ENCODE measurements around the gene HOXA11.

HOXA11 gene

GRCh38 chr7:27192546-27193334 is 7.7 kb upstream of the HOXA11 start:
- DNase-seq: no peak

- DNase-seq: no peak
These were observed 7.0 kb upstream of the HOXA11 start for GRCh38 chr7:27191833-27192545.

- DNase-seq: no peak
These were observed 6.2 kb upstream of the HOXA11 start for GRCh38 chr7:27191161-27191731.

GRCh38 chr7:27189997-27190748 is 5.1 kb upstream of the HOXA11 start:
- no peak for DNase-seq

GRCh38 chr7:27189295-27189996 is 4.4 kb upstream of the HOXA11 start:
- DNase-seq: peak; percentile 2

- DNase-seq: peak; percentile 72
These were observed 3.6 kb upstream of the HOXA11 start for GRCh38 chr7:27188386-27189294.

- no peak for DNase-seq
These were observed 2.7 kb upstream of the HOXA11 start for GRCh38 chr7:27187475-27188385.

GRCh38 chr7:27186668-27187474 is 1.8 kb upstream of the HOXA11 start:
- DNase-seq: no peak

GRCh38 chr7:27185854-27186667 is 1.0 kb upstream of the HOXA11 start:
- DNase-seq: peak; percentile 9

GRCh38 chr7:27184337-27185012 is 557 bp downstream of the HOXA11 start:
- DNase-seq: peak; percentile 51

- no peak for DNase-seq
These were observed 1.2 kb downstream of the HOXA11 start for GRCh38 chr7:27183682-27184336.

- DNase-seq: peak; percentile 4
These were observed 2.0 kb downstream of the HOXA11 start for GRCh38 chr7:27182861-27183681.

GRCh38 chr7:27182285-27182841 is 2.7 kb downstream of the HOXA11 start:
- no peak for DNase-seq

GRCh38 chr7:27181795-27182275 is 3.2 kb downstream of the HOXA11 start:
- no peak for DNase-seq
